Measurements from ENCODE around the gene LGR5. TPM values are rescaled to one million over a fixed set of nuclear protein-coding genes. Genes with fewer than 3 reads are reported as not detected.
A peak's percentile ranks its signal among the peaks of the same experiment; 100 is the strongest.

LGR5 gene
- total RNA-seq, 1 donor from 2014 or later = not detected

DNA sequence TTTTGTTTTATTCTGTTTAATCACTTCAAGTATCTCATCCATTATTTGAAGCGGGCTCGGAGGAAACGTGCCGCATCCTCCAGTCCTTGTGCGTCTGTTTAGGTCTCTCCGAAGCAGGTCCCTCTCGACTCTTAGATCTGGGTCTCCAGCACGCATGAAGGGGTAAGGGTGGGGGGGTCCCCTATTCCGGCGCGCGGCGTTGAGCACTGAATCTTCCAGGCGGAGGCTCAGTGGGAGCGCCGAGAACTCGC is 311 bp upstream of the LGR5 start:
- DNase-seq = no peak
- Histone ChIP-seq H3K4me1 (peaks cover 25% of the 10 kb centered on the region), H3K9me3 (replicated peaks) (peaks cover 21% of the 10 kb centered on the region), H3K36me3 (no peaks in the 10 kb centered on the region), H3K4me3 (peak overlapping the region; percentile 62), H3K27me3 (ENCODE audit: low read depth) (peaks cover 94% of the 10 kb centered on the region), H3K27ac (replicated peaks) (no peak overlapping the region)
- intact Hi-C loops (cut with micrococcal nuclease) = no loop called here
- no peak for TF ChIP-seq CTCF (IDR thresholded peaks at IDR 0.05; ENCODE audit: borderline replicate concordance)

- H3K36me3 ChIP-seq = no peaks in the 10 kb centered on the region
- no peak for DNase-seq
- no peak overlapping the region for H3K27ac ChIP-seq (replicated peaks)
- H3K9me3 ChIP-seq (replicated peaks) = peaks cover 21% of the 10 kb centered on the region
- H3K4me1 ChIP-seq = peaks cover 25% of the 10 kb centered on the region
- H3K27me3 ChIP-seq (ENCODE audit: low read depth) = peaks cover 96% of the 10 kb centered on the region
- intact Hi-C loops (cut with micrococcal nuclease) = no loop called here
- TF ChIP-seq CTCF (IDR thresholded peaks at IDR 0.05; ENCODE audit: borderline replicate concordance) = no peak
- H3K4me3 ChIP-seq = peak overlapping the region; percentile 62
These were observed 756 bp downstream of the LGR5 start for GRCh38 chr12:71440345-71440762.

DNA sequence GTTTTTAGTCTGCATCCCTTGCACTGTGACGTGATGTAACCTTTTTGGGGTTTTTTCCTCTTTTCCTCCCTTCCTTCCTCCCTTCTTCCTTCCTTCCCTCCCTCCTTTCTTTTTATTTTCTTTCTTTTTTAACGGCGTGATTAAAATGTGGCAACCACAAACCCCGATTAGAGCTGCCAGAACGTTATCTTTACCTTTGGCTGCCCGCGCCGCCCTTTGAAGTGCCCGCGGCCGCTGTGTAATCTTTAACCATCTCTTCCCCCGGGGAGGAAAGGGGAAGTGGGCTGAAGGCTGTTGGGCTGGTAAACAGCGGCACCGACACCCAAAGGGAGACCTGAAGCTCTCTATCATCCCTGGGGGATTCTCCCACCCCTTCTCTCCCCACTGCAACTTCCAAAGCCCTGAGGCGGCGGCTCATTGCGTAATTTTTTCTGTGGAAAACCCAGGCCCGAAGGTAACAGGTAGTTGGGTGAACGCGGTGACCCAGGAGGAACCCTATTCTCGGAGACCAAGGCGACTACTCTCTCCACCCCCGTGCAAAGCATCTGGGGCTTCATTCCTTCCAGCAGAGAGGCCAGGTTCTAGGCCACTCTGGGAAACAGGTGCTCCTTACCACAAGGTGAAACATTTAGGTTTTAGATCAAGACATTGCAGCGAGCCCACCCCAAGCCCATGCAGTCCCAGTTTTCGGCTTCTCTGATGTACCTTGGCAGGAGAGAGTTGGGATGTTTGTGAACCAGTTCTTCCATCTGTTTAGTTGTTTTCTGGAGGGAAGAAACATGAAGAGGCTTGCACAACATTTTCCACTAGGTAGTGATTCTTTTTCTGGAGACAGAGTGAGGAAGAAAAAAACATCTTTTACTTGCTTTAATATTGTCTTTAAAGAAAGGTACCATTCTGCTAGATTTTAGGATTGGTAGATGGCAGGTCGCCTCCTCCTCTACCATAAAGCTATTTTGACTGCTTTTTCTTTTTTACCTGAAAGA is 1.5 kb downstream of the LGR5 start:
- Histone ChIP-seq H3K27ac (replicated peaks) (no peak overlapping the region), H3K27me3 (ENCODE audit: low read depth) (peaks cover 95% of the 10 kb centered on the region), H3K36me3 (no peaks in the 10 kb centered on the region), H3K4me3 (peak overlapping the region; percentile 62), H3K4me1 (peaks cover 25% of the 10 kb centered on the region), H3K9me3 (replicated peaks) (peaks cover 14% of the 10 kb centered on the region)
- TF ChIP-seq CTCF (IDR thresholded peaks at IDR 0.05; ENCODE audit: borderline replicate concordance) = no peak
- intact Hi-C loops (cut with micrococcal nuclease) = no loop called here
- DNase-seq = no peak

- H3K9me3 ChIP-seq (replicated peaks) = peaks cover 4% of the 10 kb centered on the region
- H3K27me3 ChIP-seq (ENCODE audit: low read depth) = peaks cover 91% of the 10 kb centered on the region
- peaks cover 25% of the 10 kb centered on the region for H3K4me1 ChIP-seq
- TF ChIP-seq CTCF (IDR thresholded peaks at IDR 0.05; ENCODE audit: borderline replicate concordance) = no peak
- H3K4me3 ChIP-seq = no peak overlapping the region
- no peak for DNase-seq
- H3K36me3 ChIP-seq = no peaks in the 10 kb centered on the region
- H3K27ac ChIP-seq (replicated peaks) = no peak overlapping the region
- intact Hi-C loops (cut with micrococcal nuclease) = no loop called here
These were observed 2.4 kb downstream of the LGR5 start for GRCh38 chr12:71441836-71442566.

- Histone ChIP-seq H3K27ac (replicated peaks) (no peak overlapping the region), H3K4me1 (peaks cover 25% of the 10 kb centered on the region), H3K27me3 (ENCODE audit: low read depth) (peaks cover 85% of the 10 kb centered on the region), H3K36me3 (no peaks in the 10 kb centered on the region), H3K4me3 (no peak overlapping the region), H3K9me3 (replicated peaks) (no peaks in the 10 kb centered on the region)
- intact Hi-C loops (cut with micrococcal nuclease) = no loop called here
- DNase-seq = no peak
- TF ChIP-seq CTCF (IDR thresholded peaks at IDR 0.05; ENCODE audit: borderline replicate concordance) = no peak
These were observed 3.0 kb downstream of the LGR5 start for GRCh38 chr12:71442567-71442931.
